GM21528 (cell line): Measurements from ENCODE around the gene RASSF6.
A peak's percentile ranks its signal among the peaks of the same experiment; 100 is the strongest.
"Not testable (repeated sequence)": the region's sequence is repeated elsewhere in the genome, so short reads cannot be mapped to it uniquely, and the experiment has no call there.

Experiments used
- ATAC-seq: cut with Tn5 transposase; IDR thresholded peaks from one replicate; pipeline ENCODE4 v1.9.1; 2021; ENCODE audit warnings: mild to moderate bottlenecking, moderate library complexity; ENCODE audit not compliant: unreplicated experiment, low FRiP score

RASSF6 gene

GRCh38 chr4:73614311-73614867, 5.8 kb downstream of the RASSF6 start:
- ATAC-seq, result no peak

GRCh38 chr4:73613130-73613529, 7.1 kb downstream of the RASSF6 start:
- ATAC-seq, result no peak

GRCh38 chr4:73612032-73612431, 8.2 kb downstream of the RASSF6 start:
- ATAC-seq, result no peak

- ATAC-seq, result no peak
Measured at GRCh38 chr4:73609706-73610105, 10.5 kb downstream of the RASSF6 start.

- ATAC-seq, result no peak
Measured at GRCh38 chr4:73608689-73609594, 11.3 kb downstream of the RASSF6 start.

GRCh38 chr4:73607375-73608033, 12.7 kb downstream of the RASSF6 start:
- peak; percentile 32 for ATAC-seq

GRCh38 chr4:73606465-73606974, 13.7 kb downstream of the RASSF6 start:
- ATAC-seq, result peak; percentile 83

GRCh38 chr4:73603854-73604584, 16.2 kb downstream of the RASSF6 start:
- ATAC-seq, result no peak

GRCh38 chr4:73603271-73603710, 16.9 kb downstream of the RASSF6 start:
- ATAC-seq, result no peak

- no peak for ATAC-seq
Measured at GRCh38 chr4:73600954-73601353, 19.3 kb downstream of the RASSF6 start.

- no peak for ATAC-seq
Measured at GRCh38 chr4:73599182-73599581, 21.1 kb downstream of the RASSF6 start.

- no peak for ATAC-seq
Measured at GRCh38 chr4:73597594-73597993, 22.6 kb downstream of the RASSF6 start.

- not testable (repeated sequence) for ATAC-seq
Measured at GRCh38 chr4:73597183-73597582, 23.1 kb downstream of the RASSF6 start.

GRCh38 chr4:73596001-73596400, 24.2 kb downstream of the RASSF6 start:
- no peak for ATAC-seq

- no peak for ATAC-seq
Measured at GRCh38 chr4:73593631-73594241, 26.5 kb downstream of the RASSF6 start.

- peak; percentile 91 for ATAC-seq
Measured at GRCh38 chr4:73589887-73590801, 30.1 kb downstream of the RASSF6 start.

- peak; percentile 32 for ATAC-seq
Measured at GRCh38 chr4:73589261-73589847, 30.9 kb downstream of the RASSF6 start.

- ATAC-seq, result no peak
Measured at GRCh38 chr4:73588613-73589012, 31.6 kb downstream of the RASSF6 start.

- ATAC-seq, result no peak
Measured at GRCh38 chr4:73586666-73587065, 33.6 kb downstream of the RASSF6 start.
